HG03060 (cell line): ENCODE measurements around the gene USP37.

Experiments used
- ATAC-seq: cut with Tn5 transposase; IDR thresholded peaks from one replicate; pipeline ENCODE4 v1.9.1; 2021; ENCODE audit warnings: low read depth, moderate number of reproducible peaks; ENCODE audit not compliant: unreplicated experiment

Gene USP37

DNA sequence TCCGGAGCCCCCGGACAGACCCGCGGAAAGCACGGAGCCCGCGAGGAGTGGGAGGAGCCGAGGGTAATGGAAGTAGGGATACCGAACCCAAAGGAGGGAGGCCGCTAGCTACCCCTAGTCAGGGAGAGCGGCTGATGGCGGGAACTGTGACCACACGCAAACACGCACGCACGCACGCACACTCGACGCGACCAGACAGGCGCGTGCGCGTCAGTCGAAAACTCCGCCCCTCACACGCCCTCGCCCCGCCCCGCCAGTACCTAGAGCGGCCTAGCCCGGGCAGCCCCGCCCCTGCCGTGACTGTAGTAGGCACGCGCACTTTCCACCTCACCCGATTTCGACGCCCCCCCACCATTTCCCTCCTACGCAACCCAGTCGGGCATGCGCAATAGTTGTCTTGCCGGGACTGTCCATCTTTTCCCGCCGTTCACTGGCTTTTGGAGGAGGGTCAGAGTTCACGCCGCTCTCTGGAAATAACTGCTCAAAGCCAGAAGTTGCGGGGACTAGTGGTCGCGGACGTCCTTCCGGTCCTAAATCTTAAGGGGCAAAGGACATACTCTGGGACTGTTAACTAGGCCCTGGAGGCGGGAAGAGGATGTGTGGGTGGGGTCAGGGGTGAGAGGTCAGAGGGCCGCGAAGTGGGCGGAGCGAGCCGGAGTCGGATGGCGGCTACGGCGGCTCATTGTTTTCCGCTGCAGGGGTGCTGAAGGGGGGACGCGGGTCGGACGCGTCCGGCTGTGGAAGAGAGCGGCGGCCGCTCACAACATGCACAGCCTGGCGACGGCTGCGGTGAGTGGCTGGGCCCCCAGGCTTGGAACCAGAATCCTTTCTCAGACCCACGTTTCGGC is at the start of gene USP37, which contains the start of gene CNOT9:
Gene USP37 (minus strand): TSS at position 162 of the 848 bp plus-strand sequence. CDS start 9,698 bp downstream, outside the sequence.
Gene CNOT9 (plus strand): TSS at position 650 of the 848 bp plus-strand sequence. CDS start 116 bp downstream, at position 766.
- ATAC-seq: peak; percentile 62

DNA sequence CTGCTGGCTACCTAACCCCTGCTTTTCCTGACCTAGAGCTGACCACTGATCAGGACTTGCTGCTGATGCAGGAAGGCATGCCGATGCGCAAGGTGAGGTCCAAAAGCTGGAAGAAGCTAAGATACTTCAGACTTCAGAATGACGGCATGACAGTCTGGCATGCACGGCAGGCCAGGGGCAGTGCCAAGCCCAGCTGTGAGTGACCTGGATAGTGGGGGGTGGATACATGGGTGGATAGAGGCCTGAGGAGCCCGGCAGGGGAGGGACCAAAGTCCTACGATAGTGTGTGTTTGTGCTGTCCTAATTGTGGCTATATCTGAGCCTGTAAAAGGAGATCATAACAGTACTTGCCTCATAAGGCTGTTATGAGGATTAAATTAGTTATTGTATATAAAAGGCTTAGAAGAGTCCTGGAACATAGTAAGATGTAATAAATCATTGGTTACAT is 47.7 kb upstream of the USP37 start:
- ATAC-seq: no peak

DNA sequence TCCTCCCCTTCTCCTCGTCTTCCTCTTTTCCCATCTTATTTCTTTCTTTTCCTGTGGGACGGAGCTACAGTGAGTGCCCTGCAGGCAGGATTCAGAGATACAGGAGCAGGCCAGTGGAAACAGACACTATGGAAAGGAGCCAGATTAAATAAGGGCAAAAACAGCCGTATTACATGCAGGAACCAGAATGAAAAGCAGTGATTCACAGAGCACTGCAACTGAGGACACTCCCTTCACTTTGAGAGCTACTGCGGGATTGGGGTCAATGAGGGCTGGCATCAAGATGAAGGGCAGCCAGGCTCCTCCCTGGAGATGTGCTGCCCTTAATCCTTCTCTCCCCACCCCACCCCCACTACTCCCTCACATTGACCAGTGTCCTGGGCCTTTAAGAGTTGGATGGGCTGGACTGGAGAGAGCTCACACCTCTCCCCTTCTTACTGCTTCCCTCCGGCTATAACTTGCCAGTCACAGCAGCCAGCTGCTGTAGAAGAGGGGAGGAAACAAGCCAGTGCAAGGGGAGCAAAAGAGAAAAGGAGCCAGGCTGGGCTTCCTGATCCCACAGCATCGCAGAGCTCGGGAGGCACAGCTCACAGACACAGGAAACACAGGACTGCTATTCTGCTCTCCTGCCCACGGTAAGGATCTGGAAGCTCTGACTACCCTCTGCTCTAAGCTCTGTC is 39.4 kb upstream of the USP37 start, which contains the start of gene PLCD4:
Gene PLCD4 (plus strand): TSS at position 464 of the 680 bp plus-strand sequence. CDS start 7,841 bp downstream, outside the sequence.
- no peak for ATAC-seq

GRCh38 chr2:218605432-218605831 is 37.3 kb upstream of the USP37 start:
- ATAC-seq: no peak

- no peak for ATAC-seq
These were observed 17.4 kb upstream of the USP37 start for GRCh38 chr2:218585541-218585940.

DNA sequence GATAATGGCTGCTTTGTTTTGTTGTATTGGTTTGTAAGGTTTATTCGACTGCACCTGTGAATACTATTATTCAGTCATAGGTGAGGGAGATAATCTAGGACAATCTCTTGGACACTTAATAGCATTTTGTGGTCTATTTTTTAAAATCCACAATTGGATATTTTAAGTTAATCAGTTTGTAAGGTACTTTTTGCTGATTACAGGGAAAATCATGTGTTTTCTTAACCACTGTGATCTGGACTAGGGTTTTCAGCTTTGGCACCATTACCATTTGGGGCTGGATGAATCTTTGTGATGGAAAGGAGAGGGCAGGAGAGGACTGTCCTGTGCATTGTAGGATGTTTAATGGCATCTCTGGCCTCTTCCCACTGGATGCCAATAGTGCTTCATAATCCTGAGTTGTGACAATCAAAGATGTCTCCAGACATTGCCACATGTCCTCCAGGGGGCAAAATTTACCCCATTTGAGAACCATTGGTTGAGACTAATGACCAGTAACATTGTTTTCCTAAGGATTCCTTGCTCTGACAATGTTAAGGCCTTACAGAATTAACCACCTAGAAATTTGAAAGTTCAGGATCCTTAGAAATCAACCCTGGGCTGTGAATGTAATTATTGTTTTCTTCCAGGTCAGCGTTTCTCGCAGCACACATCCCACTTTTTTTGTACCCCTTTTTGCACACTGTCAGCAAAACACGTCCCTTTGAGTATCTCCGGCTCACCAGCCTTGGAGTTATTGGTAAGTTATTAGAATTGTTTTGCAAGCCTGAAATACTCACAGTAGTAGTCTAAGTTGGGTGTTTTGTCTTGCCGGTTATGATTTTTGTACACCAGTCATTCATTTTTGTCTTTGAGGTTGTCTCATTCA is 16.1 kb upstream of the USP37 start:
- no peak for ATAC-seq

GRCh38 chr2:218582076-218582475 is 13.9 kb upstream of the USP37 start:
- ATAC-seq: peak; percentile 79

- ATAC-seq: no peak
These were observed 10.2 kb upstream of the USP37 start for GRCh38 chr2:218578272-218578877.

DNA sequence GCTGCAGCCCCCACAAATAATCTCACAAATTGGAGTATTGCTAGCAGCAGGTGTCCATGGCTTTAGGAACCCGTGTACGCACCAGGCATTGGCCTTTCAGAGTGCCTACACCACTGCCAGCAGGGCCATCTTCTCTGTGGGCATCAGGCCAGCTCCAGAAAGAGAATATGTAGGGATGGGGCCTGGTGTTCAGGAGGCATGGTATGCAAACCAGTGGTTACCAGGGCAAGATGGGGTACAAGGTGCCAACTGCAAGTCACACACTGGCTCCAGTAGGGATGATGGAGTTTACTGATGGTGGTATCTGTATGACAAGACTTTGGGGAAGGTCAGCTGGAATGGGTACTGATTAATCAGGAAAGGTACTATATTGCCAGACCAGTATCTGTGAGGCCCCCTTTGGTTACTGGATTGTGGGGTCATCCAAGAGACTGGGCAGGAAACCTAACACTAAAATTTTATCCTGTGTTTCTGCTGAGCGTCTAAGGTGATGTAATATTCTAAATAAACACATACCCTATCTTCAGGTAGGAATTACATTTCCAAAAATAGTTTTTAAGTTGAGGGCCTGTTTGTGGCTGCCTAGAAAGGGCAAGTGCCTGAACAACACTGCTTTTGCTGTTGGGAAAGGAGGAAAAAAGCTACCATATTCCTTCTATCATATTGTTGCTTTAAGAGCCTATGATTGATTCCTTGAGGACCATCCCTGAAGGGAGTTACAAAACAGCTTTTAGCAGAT is 9.5 kb upstream of the USP37 start:
- no peak for ATAC-seq

- no peak for ATAC-seq
These were observed 8.7 kb upstream of the USP37 start for GRCh38 chr2:218576854-218577253.

GRCh38 chr2:218570850-218571249 is 2.7 kb upstream of the USP37 start:
- ATAC-seq: no peak

DNA sequence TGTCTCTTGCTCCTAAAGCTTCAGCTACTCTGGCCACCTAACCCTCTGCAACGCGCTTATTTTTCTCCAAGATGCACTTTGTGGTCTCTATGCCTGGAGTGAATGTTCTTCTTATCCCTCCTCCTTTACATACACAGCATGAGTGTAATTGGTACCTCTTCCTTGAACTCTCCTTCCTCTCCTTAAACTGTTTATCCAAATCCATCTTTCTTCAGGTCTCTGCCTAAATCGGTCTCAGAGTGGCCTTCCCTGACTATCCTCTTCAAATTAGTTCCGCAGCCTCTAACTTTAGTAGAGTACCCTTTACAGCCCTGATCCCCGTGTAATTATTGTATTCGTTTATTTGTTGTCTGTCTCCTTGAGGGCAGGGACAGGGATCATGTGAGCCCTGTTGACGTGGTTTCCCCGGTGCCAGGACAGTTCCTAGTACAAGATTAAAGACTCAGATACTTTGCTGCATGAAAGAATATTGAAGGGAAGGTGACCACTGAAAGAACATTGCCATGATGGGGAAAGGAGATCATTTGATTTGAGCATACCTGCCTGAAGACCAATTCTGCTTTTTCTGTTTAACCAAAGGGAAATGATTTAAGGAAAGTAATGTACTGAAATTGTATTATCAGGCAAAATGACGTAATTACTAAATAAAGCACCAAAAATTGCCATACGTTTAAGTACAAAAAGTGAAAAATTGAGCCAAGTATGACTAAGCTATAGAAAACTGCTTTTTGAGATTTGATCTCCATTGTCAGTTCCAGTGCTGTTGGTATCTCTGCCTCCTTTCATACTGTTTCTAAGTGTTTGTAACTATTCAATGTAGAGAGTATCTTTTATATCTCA is 1.7 kb upstream of the USP37 start:
- no peak for ATAC-seq

GRCh38 chr2:218569038-218569431 is 884 bp upstream of the USP37 start:
- ATAC-seq: peak; percentile 15

- ATAC-seq: peak; percentile 18
These were observed 358 bp downstream of the USP37 start for GRCh38 chr2:218567797-218568189.

GRCh38 chr2:218566296-218566695 is 1.9 kb downstream of the USP37 start:
- no peak for ATAC-seq

DNA sequence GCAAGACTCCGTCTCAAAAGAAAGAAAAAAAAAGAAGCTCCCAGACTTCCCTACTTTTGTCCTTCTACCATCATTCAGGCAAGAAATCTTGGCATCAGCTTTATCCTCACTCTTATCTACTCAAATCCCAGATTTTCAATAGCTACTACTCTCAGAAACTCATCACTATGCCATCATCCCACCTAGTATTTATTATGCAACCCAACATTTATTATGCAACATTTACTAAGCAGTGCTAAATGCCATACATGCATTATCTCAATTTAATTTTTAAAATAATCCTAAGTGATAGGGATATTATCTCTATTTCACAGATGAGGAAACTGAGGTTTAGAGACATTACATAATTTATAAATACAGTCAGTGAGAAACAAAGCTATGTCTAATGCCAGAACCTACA is 4.1 kb downstream of the USP37 start:
- no peak for ATAC-seq

- no peak for ATAC-seq
These were observed 9.2 kb downstream of the USP37 start for GRCh38 chr2:218558986-218559385.

GRCh38 chr2:218557941-218558340 is 10.2 kb downstream of the USP37 start:
- ATAC-seq: no peak

DNA sequence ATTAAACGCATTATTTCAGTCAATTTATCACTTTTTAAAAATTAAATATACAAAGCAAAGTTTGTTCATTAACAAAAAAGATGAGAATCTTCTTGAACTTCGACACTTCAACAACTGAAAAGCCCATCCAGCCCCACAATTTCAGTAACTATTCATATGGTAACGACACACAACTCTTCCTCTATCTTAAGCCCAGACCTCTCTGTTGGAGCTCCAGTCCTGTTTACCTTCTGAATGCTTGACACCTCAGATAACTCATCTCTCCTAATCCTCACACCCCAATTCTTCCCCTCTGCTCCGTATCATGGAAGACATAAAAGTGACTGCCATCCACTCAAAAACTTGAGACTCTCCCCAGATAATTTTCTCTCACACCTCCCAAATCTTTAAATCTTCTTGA is 12.6 kb downstream of the USP37 start:
- no peak for ATAC-seq
